HG02763 (cell line): ENCODE measurements around the gene HIVEP3.
A peak's percentile ranks its signal among the peaks of the same experiment; 100 is the strongest.
"Not testable (repeated sequence)": the region's sequence is repeated elsewhere in the genome, so short reads cannot be mapped to it uniquely, and the experiment has no call there.

Experiments used
- ATAC-seq: cut with Tn5 transposase; IDR thresholded peaks from one replicate; pipeline ENCODE4 v1.9.1; 2021; ENCODE audit warnings: mild to moderate bottlenecking, moderate library complexity; ENCODE audit not compliant: unreplicated experiment

The HIVEP3 gene

DNA sequence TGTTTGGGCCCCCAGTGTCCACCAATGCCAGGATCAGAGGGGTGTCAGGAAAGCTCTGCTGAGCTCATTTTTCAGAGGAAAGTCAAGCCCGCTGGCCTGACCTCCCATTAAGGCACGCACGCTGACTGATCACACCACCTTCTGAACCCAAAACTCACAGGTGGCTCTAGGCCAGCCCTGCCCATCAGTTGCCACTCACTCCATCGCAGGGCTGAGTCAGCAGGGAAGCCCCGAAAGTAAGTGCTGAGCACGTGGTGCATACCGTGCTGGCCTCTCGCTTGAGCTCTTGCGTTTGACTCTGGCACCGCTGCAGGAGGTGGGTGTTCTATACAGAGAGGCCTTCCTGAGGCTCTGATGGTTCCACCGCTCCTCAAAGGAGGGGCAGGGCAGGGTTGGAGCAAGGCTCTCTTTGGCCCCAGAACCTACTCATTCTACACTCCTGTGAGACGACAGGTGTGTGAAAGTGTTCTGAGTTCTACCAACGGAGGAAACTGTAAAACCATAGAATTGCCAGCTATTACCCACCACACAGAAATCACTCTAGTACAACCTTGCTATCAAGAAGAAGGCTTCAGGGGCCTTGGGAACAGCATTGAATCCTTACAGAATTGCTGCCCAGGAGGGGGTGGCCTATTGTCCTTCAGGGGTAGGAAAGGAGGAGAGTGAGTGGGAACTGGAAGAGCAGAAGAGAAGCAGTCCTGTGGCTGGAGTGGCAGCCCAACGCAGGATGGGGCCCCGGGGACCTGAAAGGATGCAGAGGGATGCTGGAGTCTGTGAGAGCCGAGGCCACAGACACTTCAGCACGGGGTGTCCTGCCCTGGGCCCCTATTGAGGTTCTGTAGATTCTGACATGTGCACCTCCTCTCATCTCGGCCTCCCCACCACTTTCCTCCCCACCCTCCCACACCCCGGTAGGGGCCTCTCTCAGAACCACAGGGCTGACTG, 219.5 kb downstream of the HIVEP3 start:
- ATAC-seq: peak; percentile 94

DNA sequence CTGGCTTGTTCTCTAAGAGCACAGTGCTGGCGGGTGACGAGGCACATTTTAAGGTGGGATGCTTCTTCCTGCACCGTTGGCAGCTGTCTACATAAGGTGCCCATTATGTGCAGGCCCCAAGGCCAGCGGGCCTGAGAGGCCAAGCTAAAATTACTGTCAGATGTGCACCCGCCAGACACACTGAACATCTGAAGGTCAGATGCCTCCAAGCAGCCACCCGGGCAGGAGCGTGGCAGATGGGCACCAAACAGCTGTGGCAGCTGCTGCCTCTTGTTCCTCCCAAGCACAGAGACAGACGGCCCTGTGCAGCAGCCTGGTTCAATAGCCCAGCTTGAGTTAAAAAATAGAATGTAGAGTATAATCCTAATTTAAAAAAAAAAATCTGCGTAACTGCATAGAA, 222.3 kb downstream of the HIVEP3 start:
- no peak for ATAC-seq

DNA sequence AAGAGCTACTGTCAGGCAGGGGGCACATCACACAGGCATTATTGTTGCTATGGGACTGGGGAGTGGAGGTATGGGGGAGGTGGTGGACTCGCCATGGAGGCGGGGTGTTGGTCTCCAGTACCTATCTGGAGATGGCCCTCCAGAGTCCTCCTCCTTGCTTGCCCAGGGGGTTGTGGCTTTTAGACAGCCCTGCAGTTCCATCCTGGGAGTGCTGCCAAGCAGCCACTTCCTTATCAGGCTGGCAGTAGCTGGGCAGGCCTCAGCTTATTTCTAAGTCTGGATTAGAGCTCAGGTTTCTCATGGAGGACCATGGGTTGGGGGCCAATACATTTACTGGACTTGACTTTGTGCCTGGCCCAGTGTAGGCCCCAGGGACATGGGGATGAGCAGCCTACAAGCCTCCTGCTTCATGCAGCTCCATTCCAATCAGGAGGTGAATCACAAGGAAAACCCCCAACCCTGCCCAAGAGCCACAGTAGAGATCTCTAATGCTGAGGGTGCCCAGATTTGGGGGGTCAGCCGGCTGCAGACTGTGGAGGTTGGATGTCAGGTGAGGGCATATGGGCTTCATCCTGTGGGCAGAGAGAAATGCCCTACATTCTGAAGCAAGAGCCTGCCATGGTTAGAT, 223.5 kb downstream of the HIVEP3 start:
- no peak for ATAC-seq

DNA sequence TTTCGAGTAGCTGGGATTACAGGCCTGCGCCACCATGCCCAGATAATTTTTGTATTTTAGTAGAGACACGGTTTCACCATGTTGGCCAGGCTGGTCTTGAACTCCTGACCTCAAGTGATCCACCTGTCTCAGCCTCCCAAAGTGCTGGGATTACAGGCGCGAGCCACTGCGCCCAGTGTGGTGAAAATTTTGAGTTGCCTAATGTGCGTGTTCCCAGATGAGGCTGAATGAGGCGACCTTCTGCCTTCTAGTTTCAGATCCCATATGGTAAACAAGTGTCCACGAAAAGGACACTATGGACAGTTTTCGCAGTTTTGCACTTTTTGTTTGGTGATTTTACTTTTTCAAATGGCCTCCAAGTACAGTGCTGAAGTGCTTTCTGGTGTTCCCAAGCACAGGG, 226.8 kb downstream of the HIVEP3 start:
- not testable (repeated sequence) for ATAC-seq

DNA sequence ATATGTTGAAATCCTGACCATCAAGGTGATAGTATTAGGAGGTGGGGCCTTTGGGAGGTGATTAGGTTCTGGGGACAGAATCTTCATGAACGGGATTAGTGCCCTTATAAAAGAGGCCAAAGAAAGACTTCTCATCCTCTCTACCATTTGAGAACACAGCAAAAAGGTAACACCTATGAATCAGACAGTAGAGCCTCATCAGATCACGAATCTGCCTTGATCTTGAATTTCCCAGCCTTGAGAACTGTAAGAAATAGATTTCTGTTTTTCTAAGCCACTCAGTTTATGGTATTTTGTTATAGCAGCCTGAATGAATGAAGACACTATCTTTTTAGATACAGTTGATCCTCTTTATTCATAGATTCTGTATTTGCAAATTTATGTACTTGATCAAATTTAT, 227.3 kb downstream of the HIVEP3 start:
- no peak for ATAC-seq

DNA sequence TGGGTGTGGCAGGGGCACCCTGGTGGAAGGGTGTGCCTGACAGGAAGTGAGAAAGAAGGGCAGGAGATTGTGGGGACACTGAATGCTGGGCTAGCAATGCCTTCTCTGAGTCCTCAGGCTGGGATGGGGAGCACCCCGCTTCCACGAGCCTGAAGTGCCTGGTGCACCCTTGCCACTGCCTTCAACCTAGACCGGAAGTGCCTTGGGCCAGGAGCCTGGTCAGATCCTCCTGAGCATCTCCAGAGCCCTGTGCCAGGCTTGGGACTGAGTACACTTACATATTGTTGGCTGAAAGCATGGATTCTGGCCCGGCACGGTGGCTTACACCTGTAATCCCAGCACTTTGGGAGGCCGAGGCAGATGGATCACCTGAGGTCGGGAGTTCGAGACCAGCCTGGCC, 228.4 kb downstream of the HIVEP3 start:
- no peak for ATAC-seq

DNA sequence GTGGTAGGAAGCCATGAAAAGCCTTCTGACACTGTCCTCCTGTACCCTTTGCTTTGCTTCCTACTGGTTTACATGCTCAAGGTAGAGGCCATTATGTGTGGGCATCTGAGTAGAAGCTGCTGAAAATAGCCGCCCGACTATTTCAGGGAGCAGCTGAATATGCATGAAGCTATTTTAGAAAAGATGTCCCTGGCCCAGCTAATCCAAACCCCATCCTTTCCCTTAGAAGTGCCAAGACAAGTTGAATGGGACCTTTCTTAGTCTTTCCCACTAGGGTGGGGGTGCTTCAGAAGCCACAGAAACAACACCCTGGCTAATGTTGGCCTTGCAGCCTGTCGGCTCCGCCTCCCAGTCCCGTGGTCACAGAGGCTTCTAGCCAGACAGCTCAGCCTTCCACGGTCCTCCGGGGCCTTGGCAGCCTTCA, 229.2 kb downstream of the HIVEP3 start:
- ATAC-seq: no peak

DNA sequence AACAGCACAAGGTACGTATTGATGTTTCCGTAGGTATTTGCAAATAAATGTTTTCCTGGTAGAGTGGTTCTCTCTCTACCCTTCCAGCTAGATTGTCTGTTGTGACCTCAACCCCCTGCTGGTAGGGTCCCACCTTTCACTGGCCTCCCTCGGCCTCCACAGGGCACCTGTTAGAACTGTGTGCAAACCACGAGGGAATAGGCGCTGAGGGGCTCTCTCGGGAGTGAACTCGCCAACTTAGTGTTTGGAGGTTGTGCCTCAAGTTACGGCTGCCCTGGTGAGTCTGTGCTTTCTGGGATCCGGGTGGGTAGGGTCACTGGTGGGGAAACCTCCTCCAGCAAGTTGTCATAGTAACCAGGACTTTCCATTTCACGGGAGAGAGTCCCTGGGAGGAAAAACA, 229.6 kb downstream of the HIVEP3 start:
- ATAC-seq: no peak

DNA sequence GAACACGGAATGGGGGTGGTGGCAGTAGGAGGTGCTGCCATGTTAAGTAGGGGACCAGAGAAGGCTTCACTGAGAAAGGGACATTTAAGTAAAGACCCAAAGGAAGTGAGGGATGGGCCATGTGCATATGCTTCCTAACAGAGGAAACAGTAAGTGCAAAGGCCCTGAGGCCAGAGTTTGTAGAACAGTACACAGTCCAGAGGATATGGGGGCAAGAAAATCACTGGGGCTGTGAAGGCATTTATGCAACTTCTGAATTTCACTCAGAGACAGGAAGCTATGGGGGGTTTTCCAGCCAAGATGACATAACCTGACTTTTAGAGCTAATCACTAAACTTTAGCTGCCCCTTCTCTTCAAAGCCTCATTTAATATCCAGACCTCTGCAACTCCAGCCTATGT, 231.7 kb downstream of the HIVEP3 start:
- no peak for ATAC-seq

DNA sequence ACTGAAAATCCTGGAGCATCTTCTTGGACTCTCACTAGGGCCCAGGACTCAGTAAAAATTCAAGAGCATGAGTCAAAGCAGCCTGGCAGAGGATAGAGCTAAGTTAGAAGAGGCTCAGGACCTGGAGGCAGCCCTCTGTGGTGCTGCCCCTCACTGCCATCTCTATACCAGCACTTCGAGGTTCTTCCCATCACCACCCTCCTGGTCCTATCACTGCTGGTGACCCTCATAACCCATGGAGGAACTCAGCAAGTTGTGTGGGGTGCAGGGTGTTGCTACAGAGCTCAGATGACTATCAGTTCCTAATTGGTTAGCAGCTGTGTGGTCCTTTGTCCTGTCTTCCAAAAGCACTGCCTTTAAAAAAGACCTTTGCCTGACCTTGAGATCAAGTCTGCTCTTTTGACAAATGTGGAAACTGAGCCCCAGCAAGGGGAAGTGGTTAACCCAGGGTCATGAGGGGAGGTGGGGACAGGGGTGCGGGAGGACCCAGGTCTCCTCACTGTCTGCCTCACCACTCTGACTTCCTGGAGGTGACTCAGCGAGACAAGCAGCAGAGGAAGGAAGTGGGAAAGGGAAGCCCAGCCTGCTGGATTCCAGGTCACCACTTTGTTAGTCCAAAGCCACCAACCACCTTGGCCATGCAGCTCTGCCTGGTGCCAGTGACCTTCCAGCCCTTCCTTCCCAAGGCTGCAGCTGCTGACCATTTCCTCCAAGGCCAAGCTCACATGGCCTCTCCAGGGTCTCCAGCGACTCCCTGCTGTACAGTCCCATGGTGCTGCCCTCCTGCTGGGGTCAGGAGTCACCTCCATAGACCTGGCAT, 234.8 kb downstream of the HIVEP3 start:
- ATAC-seq: no peak

DNA sequence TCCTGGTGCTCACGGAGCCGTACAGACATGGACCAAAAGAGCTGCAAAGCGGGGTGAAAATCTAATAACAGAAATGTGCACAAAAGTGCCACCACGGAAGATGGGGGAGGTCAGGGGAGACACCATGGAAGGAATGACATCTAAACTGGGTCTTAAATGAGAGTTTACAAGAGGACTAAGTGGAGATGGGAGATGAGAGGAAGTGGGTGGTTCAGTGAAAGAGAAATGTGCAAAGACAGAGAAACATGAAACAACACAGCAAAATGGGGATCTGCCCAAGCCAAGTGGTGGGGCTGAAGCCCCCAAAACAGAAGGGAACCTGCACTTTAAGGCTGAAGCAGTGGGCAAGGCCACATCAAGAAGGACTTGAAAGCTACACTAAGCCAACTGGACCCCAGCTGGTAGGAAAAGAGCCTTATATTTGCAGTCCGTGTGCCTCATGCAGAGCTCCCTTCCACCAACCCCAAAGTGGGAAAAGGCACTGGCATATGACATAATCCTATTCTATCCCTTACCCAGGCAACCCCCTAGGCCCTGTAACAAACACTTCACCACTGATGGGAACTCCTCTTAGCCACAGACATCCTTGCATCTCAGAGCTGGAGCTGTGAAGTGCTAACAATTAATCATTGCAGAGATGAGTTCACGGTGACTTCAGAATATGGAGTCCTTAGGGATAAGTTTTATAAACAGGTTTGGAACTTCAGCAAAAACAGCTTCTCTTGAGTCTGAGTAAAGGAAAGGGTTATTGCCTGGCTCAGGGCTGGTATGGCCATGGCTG, 235.7 kb downstream of the HIVEP3 start:
- ATAC-seq: no peak

DNA sequence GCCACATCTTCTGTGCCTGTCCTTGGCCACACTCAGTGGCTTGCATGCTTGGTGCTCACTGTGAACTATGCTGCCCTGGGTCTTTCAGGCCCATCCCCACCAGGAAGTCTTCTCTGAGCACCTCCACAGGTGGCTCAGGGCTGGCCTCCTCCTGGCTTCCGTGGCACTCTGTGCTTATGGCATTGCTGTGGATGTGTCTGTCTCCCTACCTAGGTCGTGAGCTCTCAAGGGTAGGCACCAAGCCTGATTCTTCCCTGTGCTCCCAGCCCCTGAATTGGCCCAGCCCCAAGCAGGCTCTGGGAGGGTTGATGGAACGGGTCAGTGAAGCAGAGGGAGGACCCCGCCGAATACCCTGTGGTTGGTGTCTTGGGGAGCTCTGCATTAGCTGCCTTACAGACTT, 236.6 kb downstream of the HIVEP3 start:
- no peak for ATAC-seq

DNA sequence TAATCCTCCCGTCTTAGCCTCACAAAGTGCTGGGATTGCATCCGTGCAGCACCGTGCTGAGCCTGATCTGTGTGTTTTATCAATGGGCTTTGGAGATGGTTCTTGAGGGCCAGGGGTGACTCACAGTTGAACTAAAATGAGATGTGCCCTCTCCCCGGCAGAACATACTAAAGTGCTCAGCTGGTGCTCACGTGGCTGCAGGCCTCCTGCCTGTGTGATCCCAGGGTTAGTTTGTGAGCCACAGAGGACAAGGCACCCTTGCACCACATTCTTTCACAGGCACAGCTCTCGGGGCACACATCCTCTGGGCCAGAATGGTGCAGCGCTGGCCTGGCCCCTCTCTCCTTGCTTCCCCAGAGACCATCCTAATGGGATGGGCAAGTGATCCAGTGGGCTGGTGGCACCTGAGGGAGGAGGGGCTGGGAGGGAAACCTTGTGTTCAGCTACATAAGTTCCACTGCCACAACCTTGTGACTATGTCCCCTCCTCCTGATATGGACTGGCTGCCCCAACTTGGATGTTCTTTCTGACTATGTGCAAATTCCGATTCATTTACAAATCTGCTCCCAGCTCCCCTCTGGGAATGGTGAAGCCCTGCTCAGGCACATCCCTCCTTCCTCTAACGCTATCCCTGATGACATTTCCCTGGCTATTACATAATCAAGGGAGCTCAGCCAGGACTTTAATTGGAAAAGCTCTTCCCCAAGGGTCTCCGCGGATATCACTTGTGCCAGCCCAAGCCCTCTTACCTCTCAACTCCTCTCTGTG, 237.2 kb downstream of the HIVEP3 start:
- no peak for ATAC-seq

DNA sequence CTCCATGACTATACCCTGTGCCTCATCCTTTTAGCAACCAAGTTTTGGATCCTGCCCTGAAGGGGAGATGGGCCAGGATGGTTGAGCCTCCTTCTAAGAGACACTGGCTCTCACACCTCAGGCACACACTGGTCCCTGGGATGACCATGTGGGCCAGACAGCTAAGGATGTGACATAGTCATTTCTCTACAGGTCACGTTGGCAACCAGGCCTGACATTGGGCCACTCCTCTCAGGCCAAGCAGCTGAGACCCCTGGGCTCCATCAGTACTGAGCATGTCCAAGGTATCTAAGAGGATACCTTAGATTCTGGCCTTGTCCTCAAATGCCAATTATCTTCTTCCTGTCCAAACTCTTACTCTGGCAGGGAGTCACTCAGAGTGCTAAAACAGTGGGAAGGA, 238.7 kb downstream of the HIVEP3 start:
- no peak for ATAC-seq

DNA sequence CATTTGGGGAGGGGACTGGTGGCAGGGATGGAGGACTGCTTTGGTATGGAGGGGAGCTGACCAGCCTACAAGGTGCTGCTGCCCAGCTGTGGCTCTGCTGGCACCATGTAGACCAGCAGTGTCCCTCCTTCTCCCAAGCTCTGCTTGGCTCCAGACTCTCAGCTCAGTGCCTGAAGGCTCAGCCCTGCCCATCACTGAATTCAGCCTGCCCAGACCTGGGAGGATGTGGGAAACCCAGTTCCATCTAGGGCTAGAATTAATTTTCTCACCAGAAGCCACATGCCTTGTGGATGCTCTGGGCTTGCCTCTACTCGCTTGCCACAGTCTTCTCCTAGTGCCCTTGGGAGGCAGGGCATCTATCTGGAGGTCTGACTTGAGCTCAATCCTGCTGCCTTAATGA, 239.2 kb downstream of the HIVEP3 start:
- ATAC-seq: no peak

DNA sequence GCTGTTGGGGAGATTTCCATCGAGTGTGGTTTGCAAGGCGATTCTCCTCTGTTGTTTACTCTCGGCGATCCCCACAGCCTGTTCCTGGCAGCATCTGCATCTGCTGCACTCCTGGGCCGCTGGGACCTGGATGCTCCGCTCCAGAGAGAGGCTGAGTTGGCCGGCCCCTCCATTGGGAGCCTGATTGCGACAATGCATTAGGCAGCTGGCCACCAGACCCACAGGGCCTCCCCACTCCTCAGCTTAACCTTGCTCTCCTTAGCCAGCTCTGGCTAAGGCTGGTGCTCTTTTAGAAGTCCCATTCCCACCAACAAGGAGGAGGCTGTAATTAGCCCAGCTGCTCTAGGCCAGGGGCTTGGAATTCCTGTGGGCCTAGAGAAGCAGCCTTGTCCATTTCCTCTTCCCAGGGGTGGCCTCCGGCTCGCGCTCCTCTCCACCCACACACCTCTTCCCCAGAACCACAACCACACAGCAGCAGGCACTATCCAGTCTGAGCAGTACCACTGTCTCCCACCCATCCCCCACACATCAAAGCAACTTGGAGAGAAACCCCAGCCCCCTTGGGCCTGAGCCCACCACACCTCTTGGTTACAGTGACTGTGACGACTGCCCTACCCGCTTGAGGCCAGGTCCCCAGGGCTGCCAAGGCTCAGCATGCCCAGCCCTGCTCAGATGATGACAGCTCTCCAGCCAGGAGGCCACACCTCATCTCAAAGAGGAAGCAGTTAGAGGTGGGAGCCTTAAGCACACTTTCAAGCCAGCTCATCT, 240.4 kb downstream of the HIVEP3 start:
- no peak for ATAC-seq

DNA sequence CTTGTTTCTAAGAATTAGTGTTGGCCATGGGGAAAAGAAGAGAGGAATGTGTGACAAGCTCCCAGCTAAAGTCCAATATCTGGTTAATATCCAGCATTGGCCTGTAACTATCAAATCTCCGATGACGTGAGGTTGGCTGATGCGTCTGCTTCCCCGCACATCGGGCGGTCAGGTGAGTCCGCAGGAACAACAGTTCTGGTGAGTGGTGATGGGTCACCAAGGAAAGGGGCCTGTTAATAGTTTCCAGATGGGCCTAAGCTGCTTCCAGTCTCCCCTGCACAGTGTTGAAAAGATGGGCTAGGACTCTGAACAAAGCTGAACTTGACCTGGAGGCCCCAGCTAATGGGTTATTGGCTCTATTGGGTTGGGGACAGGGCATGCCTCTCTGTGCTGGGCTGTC, 241.1 kb downstream of the HIVEP3 start:
- no peak for ATAC-seq

DNA sequence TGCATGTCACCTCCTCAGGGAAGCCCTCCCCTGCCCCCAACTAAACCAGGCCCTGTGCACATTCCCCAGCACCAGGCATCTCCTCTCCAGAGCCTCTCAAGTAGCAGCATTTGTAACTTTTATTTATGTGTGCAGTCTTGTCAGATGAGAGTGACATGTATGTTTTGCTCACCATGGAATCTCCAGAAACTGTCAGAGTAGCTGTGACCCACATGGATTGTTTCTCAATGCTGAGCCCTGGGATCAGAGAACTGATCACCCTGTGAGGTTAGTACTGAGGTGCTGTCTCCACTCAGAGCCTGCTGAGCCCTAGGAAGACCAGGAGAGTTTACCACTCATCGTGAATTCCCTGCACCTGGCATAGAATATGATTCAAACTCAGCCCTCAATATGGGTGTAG, 243.3 kb downstream of the HIVEP3 start:
- ATAC-seq: no peak

DNA sequence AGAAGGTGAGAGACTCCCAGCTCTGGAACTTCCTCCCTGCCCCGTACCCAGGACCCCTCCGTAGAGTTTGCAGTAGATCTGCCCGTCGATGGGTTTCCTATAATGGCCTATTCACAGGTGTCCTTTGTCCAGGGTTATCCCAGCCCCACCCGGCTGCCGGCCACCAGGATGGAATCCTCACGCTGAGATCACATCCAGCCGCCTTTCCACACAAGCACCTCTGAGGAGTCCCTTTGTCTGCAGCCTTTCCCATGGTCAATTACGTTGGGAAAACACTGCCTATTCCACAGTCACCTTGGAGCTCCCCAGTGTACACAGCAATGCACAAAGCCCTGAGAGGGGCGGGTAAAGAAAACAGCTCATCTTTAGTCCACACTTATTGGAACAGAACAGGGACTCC, 244.2 kb downstream of the HIVEP3 start:
- ATAC-seq: no peak
